ENCODE data around the gene SRGAP2. TPM values are rescaled to one million over a fixed set of nuclear protein-coding genes. Genes with fewer than 3 reads are reported as not detected.
"Not testable (repeated sequence)": the region's sequence is repeated elsewhere in the genome, so short reads cannot be mapped to it uniquely, and the experiment has no call there.

The SRGAP2 gene
- 10 to 100 TPM in 2 of 3 donors, 1 to 10 TPM in 1; 5.6 to 25.4 (median 16.3) TPM for polyA plus RNA-seq

DNA sequence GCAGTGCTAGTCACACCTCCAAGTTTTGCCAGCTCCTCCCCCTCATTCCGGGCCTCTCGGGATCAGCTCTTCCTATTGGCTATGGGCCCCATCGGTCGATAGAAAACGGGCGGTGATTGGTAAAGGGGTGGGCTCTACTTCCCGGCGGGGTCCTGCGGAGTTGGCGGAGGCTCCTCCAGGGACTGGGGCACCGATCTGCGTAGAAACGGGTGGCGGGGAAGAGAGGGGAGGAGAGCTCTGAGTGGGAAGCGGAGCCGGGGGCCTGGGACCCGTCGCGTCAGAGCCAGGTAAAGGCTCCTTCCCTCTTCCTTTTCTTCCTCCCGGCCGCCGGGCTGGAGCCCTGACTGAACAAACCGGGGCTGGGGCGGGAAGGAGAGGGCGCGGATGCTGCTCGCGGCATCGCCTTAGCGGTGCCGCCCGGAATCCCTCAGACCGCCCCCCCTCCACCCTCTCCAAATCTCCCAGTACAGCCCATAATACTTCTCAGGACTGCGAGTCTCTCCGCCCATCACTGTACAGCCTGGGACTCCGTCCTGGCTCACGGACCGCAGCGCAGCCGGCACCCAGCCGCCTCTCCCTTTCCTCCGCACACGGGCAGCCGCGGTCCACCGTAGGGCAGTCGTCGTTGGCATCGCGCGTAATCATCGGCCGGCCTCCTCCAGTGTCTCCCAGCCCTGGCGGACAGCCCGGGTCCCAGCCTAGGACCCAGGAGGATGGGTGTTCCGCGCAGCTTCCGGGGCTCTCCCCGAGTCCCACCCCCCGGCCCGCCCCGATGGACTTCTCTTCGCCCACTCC lies at the start of gene SRGAP2:
TSS of gene SRGAP2 (plus strand) at position 178 of the 795 bp plus-strand sequence. CDS start 2,430 bp downstream, outside the sequence.
- 0 to 1% (median 0%) methylated on average over 8 to 23 of the region's 63 CpGs for WGBS, 3 donors

DNA sequence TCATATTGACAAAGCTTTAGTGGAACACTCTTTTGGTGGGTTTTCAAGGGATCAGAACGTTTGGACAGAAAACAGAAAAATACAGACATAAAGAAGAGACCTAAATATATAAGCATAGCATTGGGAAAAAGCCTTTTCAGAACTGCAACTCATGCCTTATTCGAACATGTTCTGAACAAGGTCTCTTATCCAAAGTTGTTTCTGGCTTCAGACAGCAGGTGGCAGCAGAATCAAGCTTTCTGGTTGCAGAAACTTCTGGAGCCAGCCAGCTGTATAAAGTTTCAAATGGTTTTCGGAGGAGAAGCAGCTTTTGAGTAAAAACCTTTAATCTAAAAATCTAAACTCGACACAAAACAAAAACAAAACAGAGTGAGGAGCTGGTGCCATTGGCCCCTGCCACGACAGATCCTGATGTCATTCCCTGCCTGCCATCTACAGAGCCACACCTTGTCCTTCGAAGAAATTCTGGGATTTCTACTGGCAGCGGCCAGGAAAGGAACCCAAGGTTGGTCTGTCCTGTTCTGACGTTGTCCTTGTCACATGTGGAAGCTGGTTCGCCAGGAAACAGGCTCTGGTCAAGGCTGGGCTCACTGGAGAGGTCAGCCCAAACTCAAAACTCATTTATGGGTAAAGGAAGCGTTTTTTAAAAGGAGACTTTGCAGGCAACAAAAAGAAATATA lies 35.9 kb upstream of the SRGAP2 start:
- not testable (repeated sequence) for H3K27ac ChIP-seq (ENCODE audit: low read depth, low read length)
- WGBS, 3 donors: 21 to 37% (median 27%) methylated on average over 4 of the region's 10 CpGs

More for the DNA sequence above, at the start of gene SRGAP2:
- H3K27ac ChIP-seq (ENCODE audit: low read depth, low read length): not testable (repeated sequence)

DNA sequence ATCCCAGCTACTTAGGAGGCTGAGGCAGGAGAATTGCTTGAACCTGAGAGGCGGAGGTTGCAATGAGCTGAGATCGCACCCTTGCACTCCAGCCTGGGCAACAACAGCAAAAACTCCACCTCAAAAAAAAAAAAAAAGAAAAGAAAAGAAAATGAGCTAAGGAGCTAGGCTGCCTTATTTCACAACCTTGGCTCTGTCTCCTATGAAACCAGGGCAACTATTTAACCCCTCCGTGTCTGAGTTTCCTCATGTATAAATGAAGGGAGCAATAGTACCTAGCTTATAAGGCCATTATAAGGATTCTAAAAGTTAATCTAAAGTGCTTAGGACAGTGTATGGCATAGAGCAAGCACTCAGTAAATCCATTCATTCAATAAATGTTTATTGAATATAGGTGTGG lies 33.5 kb upstream of the SRGAP2 start:
- 36 to 59% (median 52%) methylated on average over 1 to 2 of the region's 3 CpGs for WGBS, 3 donors
- not testable (repeated sequence) for H3K27ac ChIP-seq (ENCODE audit: low read depth, low read length)

DNA sequence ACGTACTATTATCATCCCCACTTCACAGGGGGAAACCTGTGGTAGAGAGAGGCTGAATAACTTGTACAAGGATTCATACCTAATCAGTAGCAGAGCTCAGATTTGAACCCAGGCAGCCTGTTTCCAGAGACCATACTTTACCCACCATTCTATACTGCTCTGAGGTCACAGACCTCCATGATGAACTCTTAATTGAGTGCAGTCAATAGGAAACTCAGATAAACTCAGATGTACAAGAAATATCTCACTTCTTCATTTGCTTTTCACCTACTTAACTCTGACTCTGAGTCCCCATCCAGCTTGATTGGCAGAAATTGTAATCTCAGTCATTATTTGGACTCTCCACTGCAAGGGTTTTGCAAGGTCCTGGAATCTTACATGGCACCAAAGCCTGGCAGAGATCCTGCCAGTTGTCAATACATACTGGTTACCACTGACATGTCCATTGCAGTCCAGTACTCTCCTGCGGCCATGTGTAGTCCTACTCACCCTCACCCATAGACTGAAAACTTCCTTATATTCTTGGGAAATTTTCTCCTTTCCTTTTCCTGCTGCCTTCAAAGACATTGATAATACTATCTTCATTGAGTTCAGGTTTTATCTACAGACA lies 30.1 kb upstream of the SRGAP2 start:
- not testable (repeated sequence) for H3K27ac ChIP-seq (ENCODE audit: low read depth, low read length)
- 100% methylated on average over 1 of the region's 2 CpGs for WGBS, 3 donors

DNA sequence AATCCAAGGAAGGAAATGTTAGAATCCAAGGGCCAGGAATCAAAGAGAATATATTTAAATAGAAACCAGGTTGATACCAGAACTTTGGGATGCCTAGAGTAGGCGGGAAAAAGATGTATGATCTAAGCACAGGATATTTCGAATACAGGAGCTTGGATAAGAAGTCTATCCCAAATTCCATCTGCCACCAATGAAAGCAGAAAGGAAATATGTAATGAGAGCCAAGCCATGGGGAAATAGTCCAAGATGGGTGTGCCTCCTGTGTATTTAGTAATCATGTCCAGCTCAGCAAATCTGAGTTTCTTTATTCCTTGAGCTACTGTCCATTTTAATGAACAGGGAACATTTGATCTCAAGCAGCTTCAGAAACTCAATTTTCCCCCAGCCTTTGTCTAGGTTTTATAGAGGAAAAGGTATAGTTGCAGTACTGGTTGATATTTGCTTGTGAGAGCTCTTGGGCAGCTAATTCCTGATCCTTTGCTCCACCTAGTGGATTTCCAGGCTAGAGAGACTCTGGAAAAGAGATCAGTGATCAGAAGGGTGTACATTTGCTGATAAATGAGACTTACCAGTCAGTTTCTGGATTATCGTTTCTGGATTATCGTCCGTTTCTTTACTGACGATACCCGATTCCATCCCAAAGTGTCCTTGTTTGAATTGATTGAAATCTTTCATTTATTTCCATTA lies 29.0 kb upstream of the SRGAP2 start:
- H3K27ac ChIP-seq (ENCODE audit: low read depth, low read length): not testable (repeated sequence)
- WGBS, 3 donors: 41 to 61% (median 58%) methylated on average over 6 to 7 of the region's 7 CpGs

DNA sequence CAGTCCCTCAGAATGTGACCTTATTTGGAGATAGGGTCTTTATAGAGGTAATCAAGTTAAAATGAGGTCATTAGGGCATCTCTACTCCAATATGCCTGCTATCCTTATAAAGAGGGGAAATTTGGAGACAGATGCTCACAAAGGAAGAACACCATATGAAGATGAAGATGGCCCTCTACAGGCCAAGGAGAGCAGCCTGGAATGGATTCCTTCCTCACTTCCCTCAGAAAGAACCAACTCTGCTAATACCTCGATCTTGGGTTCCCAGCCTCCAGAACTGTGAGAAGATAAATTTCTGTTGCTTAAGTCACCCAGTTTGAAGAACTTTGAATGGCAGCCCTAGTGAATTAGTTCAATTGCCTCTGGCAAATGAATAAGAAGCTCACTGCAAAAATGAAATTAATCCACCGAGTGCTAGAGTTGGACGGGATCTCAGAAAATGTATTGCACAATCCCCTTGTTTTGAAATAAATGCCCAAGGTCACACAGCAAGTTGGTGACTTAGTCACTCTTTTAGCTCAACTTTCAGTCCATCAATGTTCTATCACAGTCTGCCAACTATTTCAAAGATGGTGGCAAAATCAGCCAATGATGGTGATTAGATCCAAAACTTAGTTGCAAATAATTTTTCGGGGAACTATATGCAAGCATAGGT lies 27.8 kb upstream of the SRGAP2 start:
- H3K27ac ChIP-seq (ENCODE audit: low read depth, low read length): not testable (repeated sequence)
- WGBS, 3 donors: 27 to 63% (median 54%) methylated on average over 1 of the region's 4 CpGs

DNA sequence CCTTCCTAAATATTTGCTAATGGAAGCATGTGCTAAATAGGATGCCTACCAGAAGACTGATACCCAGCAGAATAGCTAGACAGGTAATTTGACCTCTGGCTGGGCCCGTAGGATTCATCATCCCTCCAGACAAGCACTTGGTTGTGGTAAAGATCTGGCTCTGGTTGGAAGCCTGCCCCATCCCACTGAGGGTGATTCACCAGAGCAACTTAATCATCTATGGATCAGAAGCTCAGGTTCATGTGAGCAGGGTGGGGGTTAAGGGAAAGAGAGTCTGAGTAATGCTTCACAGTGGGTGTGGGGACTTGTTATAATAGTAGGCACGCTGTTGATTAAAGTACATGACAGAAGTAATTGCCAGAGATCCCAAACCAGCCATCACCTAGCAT lies 27.2 kb upstream of the SRGAP2 start:
- WGBS, 3 donors: 78 to 100% (median 94%) methylated on average over 1 of the region's 2 CpGs
- H3K27ac ChIP-seq (ENCODE audit: low read depth, low read length): not testable (repeated sequence)

DNA sequence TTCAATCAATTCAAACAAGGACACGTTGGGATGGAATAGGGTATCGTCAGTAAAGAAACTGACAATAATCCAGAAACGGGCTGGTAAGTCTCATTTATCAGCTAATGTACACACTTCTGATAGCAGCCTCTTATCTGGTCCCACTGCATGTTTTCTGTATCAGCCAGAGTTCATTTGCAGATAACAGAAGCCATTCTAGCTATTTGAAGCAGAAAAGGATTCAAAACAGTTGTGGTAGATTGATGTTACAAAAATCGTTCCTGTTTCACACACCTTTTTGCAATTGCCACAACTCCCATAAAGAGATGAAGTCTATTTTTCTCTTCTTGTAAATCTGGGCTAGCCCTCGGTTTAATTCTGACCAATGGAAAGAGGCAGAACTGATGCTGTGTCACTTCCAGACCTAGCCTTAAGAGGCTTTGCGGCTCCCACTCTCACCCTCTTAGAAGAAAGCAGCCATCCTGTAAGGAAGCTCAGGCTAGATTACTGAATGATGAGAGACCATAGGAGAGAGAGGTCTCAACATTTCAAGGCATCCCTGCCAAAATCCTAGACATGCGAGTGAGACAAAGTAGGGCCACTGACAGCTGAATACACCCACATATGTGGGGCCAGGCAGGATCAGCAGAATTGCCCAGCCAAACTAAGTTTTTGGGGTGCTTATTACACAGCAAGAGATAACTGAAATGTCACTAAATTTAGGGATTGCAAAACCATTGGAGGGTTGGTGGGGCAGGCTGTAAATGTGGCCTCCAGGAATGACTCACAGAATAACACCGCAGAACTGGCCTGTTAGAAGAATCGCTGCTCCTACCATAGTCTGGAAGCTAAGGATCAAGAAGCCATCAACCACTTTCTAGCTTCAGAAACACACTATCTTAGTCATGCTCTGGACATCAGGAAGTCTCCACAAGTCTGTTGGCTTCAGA lies 25.0 kb upstream of the SRGAP2 start:
- H3K27ac ChIP-seq (ENCODE audit: low read depth, low read length): not testable (repeated sequence)
- 58 to 83% (median 74%) methylated on average over 9 of the region's 9 CpGs for WGBS, 3 donors

DNA sequence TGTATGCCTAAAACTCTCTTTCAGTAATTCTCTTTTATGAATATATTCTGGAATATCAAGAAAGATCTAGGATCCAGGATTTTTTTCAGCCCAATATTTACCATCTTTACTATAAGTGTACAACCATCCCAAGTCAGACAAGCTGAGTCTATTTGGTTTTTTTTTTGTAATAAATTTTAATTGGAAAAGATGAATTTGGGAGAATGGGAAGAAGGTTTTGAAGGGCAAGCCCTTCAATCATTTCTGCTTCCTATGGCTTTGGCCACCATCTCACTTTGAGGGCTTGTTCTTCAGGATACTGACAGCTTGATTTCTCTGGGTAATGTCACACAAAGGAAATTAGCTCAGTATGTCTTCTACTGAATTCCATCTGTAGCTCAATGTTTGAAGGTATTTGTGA lies 23.7 kb upstream of the SRGAP2 start:
- not testable (repeated sequence) for H3K27ac ChIP-seq (ENCODE audit: low read depth, low read length)

DNA sequence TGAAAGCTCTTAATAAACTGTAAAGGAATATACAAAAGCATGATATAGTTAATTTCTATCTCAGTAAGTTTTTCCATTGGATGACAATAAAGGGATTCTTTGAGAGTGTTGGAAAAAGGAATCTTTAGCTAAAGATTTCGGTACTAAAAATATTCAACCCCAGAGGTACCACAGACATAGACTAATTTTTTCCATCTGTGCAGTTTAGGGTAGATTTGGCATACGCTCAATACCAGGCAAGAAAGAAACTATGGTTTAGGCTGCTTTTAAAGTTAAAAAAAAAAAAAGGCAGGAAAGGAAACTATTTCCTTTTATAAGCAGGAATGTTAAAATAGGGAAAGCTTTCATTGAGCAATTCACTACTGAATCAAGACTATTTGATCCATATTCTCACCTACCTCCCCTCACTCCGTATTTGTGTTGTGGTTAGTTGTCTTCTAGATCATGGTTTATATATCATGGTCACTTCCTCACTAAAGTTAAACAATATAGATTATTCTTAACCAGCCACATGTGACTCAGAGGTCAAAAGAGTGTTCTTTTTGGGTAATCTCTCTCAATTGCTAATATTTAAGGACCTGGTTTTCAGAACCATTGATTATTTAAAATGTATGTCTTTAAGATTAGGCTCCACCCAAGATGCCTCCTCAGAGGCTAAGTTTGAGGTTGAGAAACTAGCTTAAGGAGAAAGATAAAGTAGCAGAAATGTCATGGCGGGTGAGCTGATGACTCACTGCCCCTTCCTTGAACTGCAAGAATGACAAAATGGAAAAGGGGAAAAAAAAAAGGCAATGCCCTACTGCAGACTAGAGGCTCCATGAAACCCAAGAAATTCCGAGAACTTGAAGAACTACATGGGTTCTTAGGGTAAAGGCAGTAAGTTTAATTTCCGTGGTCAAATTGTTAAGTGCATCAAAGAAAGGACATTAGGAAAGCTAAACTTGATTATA lies 20.7 kb upstream of the SRGAP2 start:
- H3K27ac ChIP-seq (ENCODE audit: low read depth, low read length): not testable (repeated sequence)
- 59 to 81% (median 69%) methylated on average over 3 to 5 of the region's 6 CpGs for WGBS, 3 donors

DNA sequence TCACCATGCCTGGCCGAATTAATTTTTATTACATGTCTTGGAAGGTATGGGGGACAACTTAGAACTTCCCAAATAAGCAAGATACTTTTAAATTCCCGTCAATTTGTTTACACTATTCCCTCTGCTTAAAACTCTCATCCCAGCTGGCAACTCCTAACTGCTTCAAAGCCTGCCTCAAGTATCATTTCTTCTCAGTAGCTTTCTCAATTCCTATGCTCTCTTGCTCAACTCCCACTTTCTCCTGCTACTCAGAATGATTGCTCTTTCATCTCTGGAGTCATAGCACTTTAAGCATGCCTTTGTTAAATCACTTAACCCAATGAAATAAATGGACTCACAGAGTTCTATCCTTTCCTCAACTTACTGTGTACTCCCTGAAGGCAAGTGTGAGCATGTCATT lies 19.6 kb upstream of the SRGAP2 start:
- H3K27ac ChIP-seq (ENCODE audit: low read depth, low read length): not testable (repeated sequence)
- 74 to 87% (median 86%) methylated on average over 1 of the region's 2 CpGs for WGBS, 3 donors

DNA sequence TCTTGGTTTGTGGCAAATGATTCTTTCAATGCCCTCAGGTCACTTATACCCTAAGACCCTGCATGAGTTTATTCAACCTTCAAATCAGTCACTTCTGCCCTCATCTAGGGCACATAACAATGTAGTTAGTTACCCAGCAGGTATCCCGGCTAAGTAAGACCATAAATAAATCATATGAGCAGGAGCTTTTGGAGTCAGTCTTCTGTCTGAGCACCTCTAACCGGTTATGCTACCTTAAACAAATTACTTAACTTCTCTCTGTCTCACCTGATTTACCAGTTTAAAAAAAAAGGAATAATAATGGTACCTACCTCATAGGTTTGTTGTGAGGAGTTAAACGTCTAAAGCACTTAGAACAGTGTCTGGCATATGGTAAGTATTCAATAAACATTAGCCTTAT lies 17.6 kb upstream of the SRGAP2 start:
- no CpG with 5 or more reads among the region's 3 CpGs for WGBS, 3 donors
- not testable (repeated sequence) for H3K27ac ChIP-seq (ENCODE audit: low read depth, low read length)

DNA sequence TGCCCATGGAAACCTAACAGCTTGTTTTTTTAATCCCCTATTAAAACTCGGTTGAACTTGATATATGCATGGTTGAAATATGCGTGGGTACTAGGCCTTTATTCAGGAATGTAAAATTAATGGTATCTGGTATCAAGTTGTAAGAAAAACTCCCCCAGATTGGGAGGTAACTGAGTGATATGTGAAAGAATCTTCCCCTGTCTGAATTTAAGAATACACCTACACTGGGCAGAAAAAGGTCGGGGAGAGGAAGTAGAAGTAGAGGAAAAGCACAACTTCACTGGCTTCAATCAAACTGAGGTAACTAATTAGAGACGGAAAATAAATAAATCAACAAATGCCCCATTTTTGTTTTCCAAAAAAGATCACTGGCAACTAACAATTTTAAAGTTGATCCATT lies 16.5 kb upstream of the SRGAP2 start:
- H3K27ac ChIP-seq (ENCODE audit: low read depth, low read length): not testable (repeated sequence)
- WGBS, 3 donors: 80 to 94% (median 83%) methylated on average over 2 of the region's 4 CpGs

DNA sequence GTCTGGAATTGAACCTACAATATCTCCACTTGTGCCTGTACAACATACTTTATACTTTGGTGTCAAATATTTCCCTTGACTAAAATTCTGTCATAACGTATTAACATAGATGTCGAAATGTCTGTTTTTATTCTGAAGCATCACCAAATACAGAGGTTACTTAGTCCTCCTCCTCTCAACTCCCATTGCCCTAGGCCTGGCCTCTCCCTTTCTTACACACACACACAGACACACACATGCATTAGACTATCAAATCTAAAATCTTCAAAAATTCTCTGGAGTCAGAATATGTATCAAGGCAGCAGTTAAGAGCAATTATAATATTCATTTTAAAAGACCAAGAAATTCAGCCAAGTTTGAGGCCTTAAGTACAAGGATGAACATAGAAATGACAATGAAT lies 8.2 kb upstream of the SRGAP2 start:
- no CpG with 5 or more reads among the region's 2 CpGs for WGBS, 3 donors
- not testable (repeated sequence) for H3K27ac ChIP-seq (ENCODE audit: low read depth, low read length)

DNA sequence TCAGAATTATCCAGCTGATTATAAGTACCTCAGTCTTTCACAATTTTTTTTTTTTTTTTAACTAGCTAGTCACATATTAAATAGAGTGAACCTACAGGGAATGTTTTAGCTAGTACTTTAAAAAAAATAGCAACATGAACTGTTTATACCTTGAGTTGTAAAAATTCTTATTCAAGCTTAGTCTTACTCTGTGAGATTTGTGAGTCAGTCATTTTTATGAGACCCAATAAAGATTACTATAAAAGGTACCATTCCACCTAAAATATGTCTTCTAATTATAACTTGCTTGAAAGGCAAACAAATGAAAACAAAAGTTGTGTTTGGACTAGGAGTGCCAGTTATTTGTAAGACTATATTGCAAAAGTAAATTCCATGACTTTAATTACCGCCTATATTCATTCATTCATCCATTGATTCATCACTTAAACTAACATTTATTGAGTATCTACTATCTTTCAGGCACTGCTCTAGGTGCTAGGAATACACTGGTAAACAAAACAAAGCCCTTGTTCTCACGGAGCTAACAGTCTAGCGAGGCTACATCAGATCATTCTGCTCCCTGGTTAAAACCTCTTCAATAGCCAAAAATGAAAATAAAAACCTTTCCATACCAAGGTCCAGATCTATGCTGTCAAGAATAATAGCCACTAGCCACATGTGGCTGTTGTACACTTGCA lies 6.5 kb upstream of the SRGAP2 start:
- H3K27ac ChIP-seq (ENCODE audit: low read depth, low read length): not testable (repeated sequence)
- 69 to 99% (median 86%) methylated on average over 3 of the region's 3 CpGs for WGBS, 3 donors

DNA sequence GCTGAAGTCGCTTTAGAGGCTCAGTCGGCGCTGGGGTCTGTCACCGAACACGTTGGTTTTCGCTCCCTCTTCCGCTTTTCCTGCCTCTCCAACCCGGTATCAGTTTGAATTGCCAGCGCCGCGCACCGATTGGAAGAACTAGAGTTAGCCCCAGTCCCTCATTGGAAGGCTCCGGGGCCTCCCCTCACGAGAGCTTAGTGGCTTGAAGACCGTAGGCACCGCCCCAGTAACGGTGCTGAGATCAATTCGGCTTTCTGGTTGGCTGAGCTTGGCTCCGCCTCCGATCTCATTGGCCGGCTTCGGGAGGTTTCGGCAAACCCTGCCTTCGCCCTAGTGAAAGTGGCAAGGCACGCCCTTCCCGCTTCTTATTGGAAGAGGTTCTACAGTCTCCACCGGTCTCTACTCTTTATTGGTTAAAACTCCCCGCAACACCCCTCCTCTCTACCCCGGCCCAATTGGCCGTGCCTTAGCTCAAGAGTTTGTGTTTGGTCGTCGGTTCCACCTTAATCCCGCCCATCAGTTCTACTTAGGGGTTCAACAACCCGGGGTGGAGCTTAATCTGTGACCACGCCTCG lies 465 bp upstream of the SRGAP2 start, which contains the start of gene FAM72A:
TSS of gene FAM72A (minus strand) at position 51 of the 575 bp plus-strand sequence. CDS start 814 bp downstream, outside the sequence.
- not testable (repeated sequence) for H3K27ac ChIP-seq (ENCODE audit: low read depth, low read length)
- 0% methylated on average over 16 to 20 of the region's 36 CpGs for WGBS, 3 donors
